ENCODE data around the gene CCND2. TPM values are rescaled to one million over a fixed set of nuclear protein-coding genes. Genes with fewer than 3 reads are reported as not detected.

Gene CCND2
- total and polyA plus RNA-seq, 5 donors from 2014 or later, result 51.8 to 206 (median 65.7) TPM

GRCh38 chr12:4312251-4312650, 38.7 kb downstream of the CCND2 start:
- Histone ChIP-seq H3K36me3 (ENCODE audit: control insufficient read depth, insufficient read depth, low read length) (peaks cover 30% of the 10 kb centered on the region), H3K4me3 (ENCODE audit: low read depth, low read length) (no peak overlapping the region), H3K4me1 (ENCODE audit: control insufficient read depth, insufficient read depth, low read length, poor library complexity, severe bottlenecking) (no peaks in the 10 kb centered on the region), H3K9me3 (ENCODE audit: control insufficient read depth in 2 of 2, low read length in 2 of 2) (no peaks in the 10 kb centered on the region), H3K27ac (ENCODE audit: insufficient read depth, low read length, poor library complexity, severe bottlenecking) (no peak overlapping the region), H3K27me3 (ENCODE audit: control insufficient read depth, insufficient read depth, low read length) (no peaks in the 10 kb centered on the region)
- Mint-ChIP-seq H3K4me3 (no peak overlapping the region), H3K27ac (no peak overlapping the region), H3K9me3 (no peaks in the 10 kb centered on the region), H3K27me3 (no peaks in the 10 kb centered on the region), H3K36me3 (peaks cover 10% of the 10 kb centered on the region), H3K4me1 (peaks cover 0 to 9% (median 0%) of the 10 kb centered on the region in 4 donors)
- DNase-seq (no peak), ATAC-seq (ENCODE audit: low read depth in 2 of 2) (no peak)

- H3K4me1 ChIP-seq (ENCODE audit: control insufficient read depth, insufficient read depth, low read length, poor library complexity, severe bottlenecking), result peaks cover 21% of the 10 kb centered on the region
- Mint-ChIP-seq H3K27me3 (no peaks in the 10 kb centered on the region), H3K36me3 (peaks cover 4% of the 10 kb centered on the region), H3K9me3 (no peaks in the 10 kb centered on the region), H3K4me3 (peak overlapping the region; percentile 83 to 96 (median 96)), H3K4me1 (peaks cover 18 to 44% (median 36%) of the 10 kb centered on the region in 4 donors), H3K27ac (peak overlapping the region; percentile 91 to 94 (median 94))
- H3K36me3 ChIP-seq (ENCODE audit: control insufficient read depth, insufficient read depth, low read length), result no peaks in the 10 kb centered on the region
- H3K4me3 ChIP-seq (ENCODE audit: low read depth, low read length), result peak overlapping the region; percentile 92
- ATAC-seq (ENCODE audit: low read depth in 2 of 2), result peak in 1 of 2 donors; percentile 16
- H3K27ac ChIP-seq (ENCODE audit: insufficient read depth, low read length, poor library complexity, severe bottlenecking), result peak overlapping the region; percentile 85
- no peak for DNase-seq
- no peaks in the 10 kb centered on the region for H3K9me3 ChIP-seq (ENCODE audit: control insufficient read depth in 2 of 2, low read length in 2 of 2)
- no peaks in the 10 kb centered on the region for H3K27me3 ChIP-seq (ENCODE audit: control insufficient read depth, insufficient read depth, low read length)
Observed at GRCh38 chr12:4320497-4320852, 46.9 kb downstream of the CCND2 start.

- ATAC-seq (ENCODE audit: low read depth in 2 of 2) (peak; percentile 97 to 98), DNase-seq (peak; percentile 90 to 96 (median 92))
- Mint-ChIP-seq H3K36me3 (peaks cover 7% of the 10 kb centered on the region), H3K27me3 (no peaks in the 10 kb centered on the region), H3K9me3 (no peaks in the 10 kb centered on the region), H3K4me1 (peaks cover 23 to 50% (median 39%) of the 10 kb centered on the region in 4 donors), H3K27ac (peak within 1 kb of the TSS; percentile 91 to 96 (median 94)), H3K4me3 (peak within 1 kb of the TSS; percentile 86 to 96 (median 96))
- H3K27me3 ChIP-seq (ENCODE audit: control insufficient read depth, insufficient read depth, low read length), result no peaks in the 10 kb centered on the region
- peak within 1 kb of the TSS; percentile 92 for H3K4me3 ChIP-seq (ENCODE audit: low read depth, low read length)
- no peaks in the 10 kb centered on the region for H3K36me3 ChIP-seq (ENCODE audit: control insufficient read depth, insufficient read depth, low read length)
- peaks cover 21% of the 10 kb centered on the region for H3K4me1 ChIP-seq (ENCODE audit: control insufficient read depth, insufficient read depth, low read length, poor library complexity, severe bottlenecking)
- H3K9me3 ChIP-seq (ENCODE audit: control insufficient read depth in 2 of 2, low read length in 2 of 2), result no peaks in the 10 kb centered on the region
- H3K27ac ChIP-seq (ENCODE audit: insufficient read depth, low read length, poor library complexity, severe bottlenecking), result peak within 1 kb of the TSS; percentile 85
Observed at GRCh38 chr12:4320853-4321701, 47.5 kb downstream of the CCND2 start, which contains the start of gene TIGAR. Gene TIGAR (plus strand): TSS chr12:4321213. CDS start chr12:4321272, 59 bp downstream.

- Mint-ChIP-seq H3K36me3 (peaks cover 7% of the 10 kb centered on the region), H3K4me1 (peaks cover 29 to 58% (median 45%) of the 10 kb centered on the region in 4 donors), H3K27me3 (no peaks in the 10 kb centered on the region), H3K4me3 (peak overlapping the region; percentile 73 to 96 (median 90)), H3K27ac (peak overlapping the region in 2 of 3 donors; percentile 5 to 38), H3K9me3 (no peaks in the 10 kb centered on the region)
- DNase-seq (no peak), ATAC-seq (ENCODE audit: low read depth in 2 of 2) (no peak)
- H3K36me3 ChIP-seq (ENCODE audit: control insufficient read depth, insufficient read depth, low read length), result no peaks in the 10 kb centered on the region
- no peaks in the 10 kb centered on the region for H3K27me3 ChIP-seq (ENCODE audit: control insufficient read depth, insufficient read depth, low read length)
- H3K9me3 ChIP-seq (ENCODE audit: control insufficient read depth in 2 of 2, low read length in 2 of 2), result no peaks in the 10 kb centered on the region
- no peak overlapping the region for H3K27ac ChIP-seq (ENCODE audit: insufficient read depth, low read length, poor library complexity, severe bottlenecking)
- H3K4me3 ChIP-seq (ENCODE audit: low read depth, low read length), result peak overlapping the region; percentile 33
- peaks cover 21% of the 10 kb centered on the region for H3K4me1 ChIP-seq (ENCODE audit: control insufficient read depth, insufficient read depth, low read length, poor library complexity, severe bottlenecking)
Observed at GRCh38 chr12:4322726-4323125, 49.2 kb downstream of the CCND2 start.

Other genes starting within 250 kb of the CCND2 start
- gene TIGAR, start 47.5 kb downstream of the CCND2 start, total RNA-seq, result 13.3 TPM
- 1 to 10 TPM; 2.1 to 7.1 (median 5.6) TPM for gene TIGAR, start 47.5 kb downstream of the CCND2 start, polyA plus RNA-seq
- gene FGF23, start 106.0 kb downstream of the CCND2 start, total RNA-seq, result not detected
- gene FGF23, start 106.0 kb downstream of the CCND2 start, polyA plus RNA-seq, result not detected
- gene FGF6, start 172.1 kb downstream of the CCND2 start, total RNA-seq, result not detected
- gene FGF6, start 172.1 kb downstream of the CCND2 start, polyA plus RNA-seq, result not detected